HG03108 (cell line): ENCODE data around the gene ABCC11.
"Not testable (repeated sequence)": the region's sequence is repeated elsewhere in the genome, so short reads cannot be mapped to it uniquely, and the experiment has no call there.

ENCODE experiments used
- ATAC-seq: cut with Tn5 transposase; IDR thresholded peaks from one replicate; pipeline ENCODE4 v1.9.1; 2021; ENCODE audit warnings: moderate library complexity; ENCODE audit not compliant: unreplicated experiment

ABCC11 gene

DNA sequence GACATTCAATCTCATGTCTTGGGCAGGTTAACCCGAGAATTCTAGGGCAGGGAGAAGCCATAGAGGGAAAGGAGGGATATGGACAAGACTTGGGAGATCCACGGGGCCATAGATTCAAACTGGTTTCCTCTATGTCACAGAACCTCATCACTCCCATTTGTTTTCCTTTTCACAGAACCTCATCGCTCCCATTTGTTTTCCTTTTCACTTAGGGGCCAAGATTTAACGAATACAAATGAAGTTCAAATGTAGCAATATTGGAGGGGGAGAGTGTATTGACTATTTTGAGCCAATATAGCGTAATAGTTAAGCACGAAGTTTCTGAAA is 42.6 kb downstream of the ABCC11 start:
- ATAC-seq: no peak

DNA sequence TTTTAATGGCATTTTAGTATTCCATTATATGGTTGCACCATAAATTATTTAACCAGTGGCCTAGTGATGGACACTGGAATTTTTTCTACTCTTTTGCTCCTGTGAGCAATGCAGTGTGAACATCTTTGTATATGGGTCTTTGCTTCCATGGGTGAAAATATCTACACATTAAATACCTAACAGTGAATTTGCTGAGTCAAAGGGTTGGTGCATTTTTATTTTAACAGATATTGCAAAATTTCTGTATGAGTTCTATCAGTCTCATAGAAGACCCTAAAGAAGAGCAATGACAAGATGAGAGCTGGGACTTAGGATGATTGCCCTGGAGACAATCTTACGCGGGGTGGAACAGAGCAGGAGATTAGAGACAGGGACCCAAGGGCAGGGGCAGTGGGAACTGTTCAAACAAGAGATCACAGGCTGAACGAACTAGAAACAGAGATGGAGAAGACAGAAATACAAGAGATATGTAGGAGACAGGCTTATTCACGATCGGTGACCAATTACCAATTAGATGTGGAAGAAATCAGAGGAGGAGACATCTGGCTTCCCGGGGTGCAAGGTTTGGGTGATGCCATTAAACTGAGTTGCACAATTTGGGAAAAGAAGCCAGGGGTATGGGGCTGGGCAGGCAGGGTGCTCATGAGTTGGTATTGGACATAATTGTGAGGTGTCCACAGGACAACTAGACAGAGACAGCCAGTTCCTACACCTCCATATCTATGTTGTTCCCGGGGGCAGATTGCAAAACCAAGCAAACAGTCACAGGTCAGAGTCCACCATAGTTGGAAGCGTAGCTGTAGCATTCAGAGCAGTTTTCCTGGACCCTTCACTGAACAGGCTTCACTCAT is 43.1 kb downstream of the ABCC11 start:
- no peak for ATAC-seq

DNA sequence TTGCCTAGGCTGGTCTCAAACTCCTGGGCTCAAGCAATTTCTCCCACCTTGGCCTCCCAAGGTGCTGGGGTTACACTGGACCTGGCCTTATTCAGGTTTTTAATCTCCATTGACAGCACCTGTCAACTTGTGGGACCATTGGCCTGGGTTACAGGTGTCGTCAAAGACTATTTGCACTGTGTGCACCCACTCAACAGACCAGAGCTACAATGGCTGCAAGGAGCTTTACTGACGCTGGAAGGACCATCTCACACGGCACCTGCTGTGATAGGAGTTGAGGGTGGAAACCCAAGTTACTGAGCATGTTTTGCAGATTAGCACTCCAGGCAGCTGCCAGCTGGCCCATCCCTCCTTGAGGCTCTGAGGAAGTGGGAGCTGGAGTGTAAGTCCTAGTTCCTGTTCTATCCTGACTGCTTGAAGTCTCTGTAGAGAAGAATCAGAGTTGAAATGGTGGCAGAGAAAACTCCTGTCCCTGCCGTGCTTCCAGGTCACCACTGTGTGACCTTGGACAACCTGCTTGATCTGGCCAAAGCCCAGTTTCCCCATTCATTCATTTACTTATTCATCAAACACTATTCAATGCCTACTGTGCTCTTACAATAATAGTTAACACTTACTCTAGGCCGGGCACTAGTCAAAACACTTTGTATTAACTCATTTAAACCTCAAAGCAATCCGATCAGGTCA is 45.7 kb downstream of the ABCC11 start:
- no peak for ATAC-seq

DNA sequence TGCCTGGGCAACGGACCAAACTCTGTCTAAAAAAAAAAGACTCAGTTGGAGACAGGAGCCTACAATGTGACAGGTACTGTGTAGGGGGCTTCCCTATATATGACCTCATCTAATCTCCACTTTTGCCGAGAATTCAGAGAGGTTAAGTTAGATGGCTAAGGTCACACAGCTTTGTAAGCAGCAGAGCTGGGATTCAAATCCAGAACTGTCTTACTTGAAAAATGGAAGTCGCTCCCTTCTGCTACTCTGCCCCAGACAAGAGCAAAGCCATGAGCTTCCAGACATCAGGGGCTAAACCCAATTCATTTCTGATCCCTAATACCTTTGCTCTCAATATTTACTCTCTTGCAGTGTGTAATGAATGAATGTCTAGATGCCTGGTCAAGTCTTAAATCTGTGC is 50.0 kb downstream of the ABCC11 start:
- ATAC-seq: no peak

DNA sequence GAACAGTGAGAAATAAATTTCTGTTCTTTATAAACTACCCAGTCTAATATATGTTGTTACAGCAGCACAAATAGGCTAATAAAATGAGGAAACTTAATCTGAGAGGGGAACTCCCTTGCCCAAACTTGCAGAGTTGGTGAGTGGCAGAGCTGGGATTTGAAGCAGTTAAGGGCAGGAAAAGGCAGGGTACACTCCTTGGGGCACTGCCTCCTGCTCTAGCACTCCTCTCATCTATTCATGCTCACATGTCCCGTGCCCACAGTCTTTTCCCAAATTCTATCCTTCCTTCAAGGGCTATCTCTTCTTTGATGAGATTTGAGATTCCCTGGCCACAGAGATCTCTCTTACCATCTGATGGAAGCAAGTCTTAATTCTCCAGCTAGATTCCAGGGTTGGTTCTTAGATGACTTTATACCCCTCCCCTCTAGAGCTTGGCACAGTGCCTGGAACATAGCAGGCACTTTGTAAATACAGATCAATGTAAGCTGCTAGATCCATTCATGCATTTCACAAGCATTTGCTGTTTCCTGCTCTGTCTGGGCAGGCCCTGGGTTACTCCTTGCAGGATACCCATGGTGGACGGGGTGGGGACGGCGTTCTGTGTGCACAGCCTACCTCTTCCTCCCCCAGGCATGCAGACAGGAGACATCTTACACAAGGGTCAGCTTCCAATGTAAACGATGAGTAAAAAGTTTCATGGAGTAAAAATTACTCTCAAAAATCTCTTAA is 52.3 kb downstream of the ABCC11 start:
- ATAC-seq: no peak

DNA sequence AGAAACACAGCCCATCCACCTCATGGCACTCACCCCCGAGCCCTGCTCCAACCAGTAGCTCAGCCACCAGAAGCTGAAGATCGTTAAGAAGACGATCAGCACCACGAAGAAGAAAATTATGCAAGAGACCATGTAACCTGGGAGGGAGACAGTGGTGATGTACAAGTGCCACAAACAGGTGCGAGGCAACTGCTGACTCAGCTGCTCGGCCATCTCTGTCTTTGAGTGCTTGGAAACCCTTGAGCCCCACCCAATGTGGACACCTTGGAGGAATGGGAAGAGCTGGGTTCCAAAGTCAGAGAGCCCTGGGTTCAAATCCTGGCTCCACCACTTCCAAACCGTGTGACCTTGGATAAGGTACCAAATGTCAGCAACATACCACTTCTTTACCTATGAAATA is 53.5 kb downstream of the ABCC11 start:
- ATAC-seq: no peak

DNA sequence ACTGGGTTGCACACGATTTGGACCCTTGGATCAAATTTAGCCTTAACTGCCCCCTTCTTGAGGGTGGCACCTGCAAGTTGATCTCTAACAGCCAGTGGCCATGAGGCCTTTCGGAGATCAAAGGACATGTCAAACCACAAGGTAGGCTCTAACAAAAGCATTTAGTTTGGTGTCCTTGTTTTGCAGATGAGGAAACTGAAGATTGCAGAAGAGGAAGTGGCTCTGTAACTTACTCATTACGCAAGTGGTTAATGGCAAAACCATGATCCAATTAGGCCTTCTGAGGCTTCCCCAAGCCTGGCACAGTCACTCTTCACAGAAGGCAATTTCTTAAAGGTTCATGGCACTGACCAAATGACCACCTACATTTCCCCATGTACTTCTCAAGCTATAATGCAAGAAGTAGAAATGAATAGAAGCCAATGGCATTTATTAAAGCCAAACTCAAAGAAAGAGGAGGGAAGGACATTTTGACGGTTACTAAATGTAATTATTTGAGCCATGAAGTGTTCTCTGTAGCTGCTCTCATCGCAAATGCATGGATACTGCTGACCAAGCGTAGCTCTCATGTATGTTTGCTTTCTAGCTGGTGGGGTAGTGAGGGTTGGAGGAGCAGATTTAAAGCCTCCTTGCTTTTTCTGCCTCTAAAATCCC is 58.8 kb downstream of the ABCC11 start:
- peak; percentile 85 for ATAC-seq

DNA sequence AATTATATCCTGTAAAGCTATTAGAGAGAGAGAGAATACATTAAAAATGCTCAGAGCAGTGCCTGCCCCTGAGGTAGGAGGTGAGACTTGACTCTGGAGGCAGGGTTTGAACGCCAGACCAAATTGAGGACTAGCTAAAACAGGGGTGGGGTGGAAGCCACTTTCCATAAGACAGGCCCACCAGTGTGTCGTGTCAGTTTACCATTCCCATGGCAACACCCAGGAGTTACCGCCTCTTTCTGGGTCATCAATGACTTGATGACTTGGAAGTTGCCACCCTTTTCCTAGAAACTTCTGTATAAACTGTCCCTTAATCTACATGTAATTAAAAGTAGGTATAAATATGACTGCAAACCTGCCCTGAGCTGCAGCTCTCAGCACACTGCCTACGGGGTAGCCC is 59.6 kb downstream of the ABCC11 start:
- no peak for ATAC-seq

DNA sequence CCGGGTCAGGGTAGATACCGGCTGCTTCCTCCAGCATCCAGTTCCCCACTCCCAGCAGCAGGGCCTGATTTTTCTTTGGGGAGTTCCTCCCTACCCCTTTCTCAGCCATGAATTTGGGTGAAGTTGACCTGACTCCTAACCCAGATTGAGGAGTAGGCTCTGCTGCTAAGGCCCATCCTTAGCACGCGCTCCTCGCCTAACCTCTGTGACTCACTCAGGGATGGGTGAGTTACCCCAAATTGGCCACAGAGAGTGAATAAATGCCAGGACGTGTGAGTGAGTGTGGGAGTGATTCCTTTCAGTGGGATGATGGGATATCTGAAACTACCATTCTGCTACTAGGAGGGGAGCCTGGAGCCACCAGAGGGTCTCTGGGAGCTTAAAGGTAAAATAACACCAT is 62.7 kb downstream of the ABCC11 start:
- ATAC-seq: no peak

DNA sequence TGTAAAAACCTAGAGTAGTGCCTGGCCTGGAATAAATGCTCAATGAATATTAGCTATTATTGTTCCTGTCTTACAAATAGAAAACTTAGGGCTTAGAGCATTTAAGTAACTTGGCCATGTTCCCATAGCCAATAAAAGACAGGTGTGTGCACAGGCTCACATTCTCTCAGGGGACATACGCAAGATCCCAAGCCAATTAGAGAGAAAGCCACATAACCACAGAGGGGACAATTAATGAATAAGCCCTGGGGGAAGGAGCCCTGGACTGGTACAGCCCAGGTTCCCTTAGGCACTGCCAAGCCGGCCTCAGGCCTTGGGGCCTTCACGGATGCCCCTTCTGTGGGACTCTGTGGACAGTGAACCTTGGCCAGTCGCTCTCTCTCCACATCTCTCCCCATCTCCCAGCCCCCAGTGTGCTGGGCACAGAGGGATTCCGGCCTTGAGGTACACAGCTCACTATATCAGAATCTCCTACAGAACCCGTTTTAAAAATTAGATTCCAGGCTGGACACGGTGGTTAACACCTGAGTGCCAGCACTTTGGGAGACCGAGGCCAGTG is 64.3 kb downstream of the ABCC11 start:
- ATAC-seq: no peak

DNA sequence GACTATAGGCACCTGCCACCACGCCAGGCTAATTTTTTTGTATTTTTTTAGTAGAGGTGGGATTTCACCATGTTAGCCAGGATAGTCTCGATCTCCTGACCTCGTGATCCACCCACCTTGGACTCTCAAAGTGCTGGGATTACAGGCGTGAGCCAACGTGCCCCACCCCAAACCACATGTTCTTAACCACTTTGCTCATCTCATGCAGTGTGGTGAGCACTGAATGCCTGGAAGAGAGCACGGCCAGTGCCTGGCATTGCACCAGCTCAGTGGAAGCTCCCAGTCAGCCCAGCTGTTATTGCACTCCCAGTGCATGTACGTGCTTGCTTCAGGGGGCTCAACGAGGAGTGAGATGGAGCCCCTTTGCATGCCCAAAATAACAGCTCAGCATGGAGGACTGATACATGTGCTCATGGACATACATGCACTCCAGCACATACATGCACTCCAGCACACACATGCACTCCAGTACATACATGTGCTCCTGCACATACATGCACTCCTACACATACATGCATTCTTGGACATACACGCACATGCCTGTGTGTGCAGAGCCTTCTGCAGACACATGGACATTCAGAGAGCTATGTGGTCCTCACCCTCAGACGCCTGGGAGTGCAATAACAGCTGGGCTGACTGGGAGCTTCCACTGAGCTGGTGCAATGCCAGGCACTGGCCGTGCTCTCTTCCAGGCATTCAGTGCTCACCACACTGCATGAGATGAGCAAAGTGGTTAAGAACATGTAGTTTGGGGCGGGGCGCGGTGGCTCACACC is 65.4 kb downstream of the ABCC11 start:
- ATAC-seq: not testable (repeated sequence)

DNA sequence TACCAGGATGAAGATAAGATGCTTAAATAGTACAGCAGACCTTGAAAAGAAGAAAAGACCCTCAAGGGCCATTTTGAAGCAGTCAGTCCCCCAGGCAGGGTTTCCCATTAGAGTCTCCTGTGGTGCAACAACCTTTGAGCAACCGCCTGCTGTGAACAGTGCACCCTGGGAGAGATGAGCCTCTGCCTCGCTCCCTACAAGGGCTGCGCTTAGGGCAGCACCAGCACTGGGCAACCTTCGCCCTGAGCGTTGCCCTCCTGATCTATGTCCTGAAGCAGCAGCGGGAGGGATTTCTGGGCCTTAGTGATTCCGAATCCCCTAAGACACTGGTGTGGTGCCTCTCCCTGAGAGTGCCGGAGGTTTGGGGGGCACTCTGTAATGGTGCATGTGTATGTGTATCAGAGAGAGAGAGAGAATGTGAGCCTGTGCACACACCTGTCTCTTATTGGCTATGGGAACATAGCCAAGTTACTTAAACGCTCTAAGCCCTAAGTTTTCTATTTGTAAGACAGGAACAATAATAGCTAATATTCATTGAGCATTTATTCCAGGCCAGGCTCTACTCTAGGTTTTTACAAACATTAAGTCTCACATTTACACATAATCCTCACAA is 66.4 kb downstream of the ABCC11 start:
- ATAC-seq: no peak

DNA sequence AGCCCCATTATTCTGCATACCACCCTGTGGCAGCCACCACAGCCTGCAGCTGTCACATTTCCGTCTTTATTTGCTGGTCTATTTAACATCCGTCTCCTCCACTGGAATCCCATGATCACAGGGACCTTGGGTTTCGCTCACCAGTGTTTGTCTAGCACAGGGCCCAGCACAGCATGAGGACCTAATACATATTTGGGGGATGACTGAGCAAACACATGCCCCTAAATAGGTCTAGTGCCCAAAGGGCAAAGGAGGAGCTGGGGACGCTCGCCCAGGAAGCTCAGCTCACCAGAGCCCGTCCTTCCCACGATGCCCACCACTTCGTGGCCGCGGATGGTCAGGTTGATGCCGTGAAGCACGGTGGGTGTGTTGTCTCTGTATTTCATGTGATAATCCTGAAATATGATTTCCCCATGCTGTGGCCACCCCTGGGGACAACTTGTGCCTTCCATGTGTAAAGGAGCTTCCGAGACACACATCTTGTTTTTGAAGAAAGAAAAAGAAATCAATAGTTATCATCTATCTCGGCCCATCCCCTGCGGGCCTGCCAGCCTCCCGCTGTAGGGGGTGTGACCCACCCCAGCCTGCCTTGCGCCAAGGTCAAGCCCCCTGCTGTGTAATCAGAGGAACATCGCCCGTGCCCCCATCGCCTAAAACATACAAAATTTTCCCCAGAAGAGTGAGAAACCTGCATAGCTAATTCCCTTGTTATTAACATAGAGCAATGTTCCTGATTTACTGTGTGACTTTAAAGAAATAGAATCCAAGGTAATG is 70.5 kb downstream of the ABCC11 start:
- ATAC-seq: no peak

DNA sequence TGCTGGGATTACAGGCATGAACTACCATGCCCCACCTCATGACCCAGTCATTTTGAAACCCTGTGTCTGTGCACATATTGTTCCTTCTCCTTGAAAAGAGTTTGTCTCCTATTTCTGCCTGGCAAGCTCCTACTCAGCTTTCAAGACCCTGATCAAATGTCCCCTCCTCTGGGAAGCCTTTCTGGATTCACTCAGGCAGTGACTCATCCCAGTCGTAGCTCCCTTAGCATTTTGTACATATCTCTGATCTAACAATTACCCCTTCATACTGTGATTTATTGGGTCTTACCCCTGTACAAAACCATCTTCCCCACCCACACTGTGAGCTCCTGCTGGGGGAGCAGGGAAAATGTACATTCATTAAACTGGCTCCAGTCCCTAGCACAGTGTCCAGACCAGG is 73.5 kb downstream of the ABCC11 start:
- no peak for ATAC-seq

DNA sequence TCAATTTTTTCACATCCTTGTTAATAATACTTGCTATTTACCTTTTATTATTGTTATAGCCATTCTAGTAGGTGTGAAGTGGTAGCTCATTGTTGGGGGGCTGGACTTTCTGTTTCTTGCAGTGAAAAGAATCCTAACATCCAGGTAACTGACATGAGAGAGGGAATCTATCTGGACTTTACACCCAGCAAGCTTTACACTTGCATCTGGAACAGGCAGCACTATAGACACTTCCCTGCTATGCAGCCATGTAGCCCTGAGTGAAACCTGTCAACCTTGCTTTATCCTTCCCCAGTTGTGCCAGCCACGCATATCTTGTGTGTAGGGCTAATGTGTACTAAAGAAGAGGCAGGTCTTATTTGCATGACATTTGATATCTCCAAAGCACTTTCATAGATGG is 74.7 kb downstream of the ABCC11 start:
- no peak for ATAC-seq

DNA sequence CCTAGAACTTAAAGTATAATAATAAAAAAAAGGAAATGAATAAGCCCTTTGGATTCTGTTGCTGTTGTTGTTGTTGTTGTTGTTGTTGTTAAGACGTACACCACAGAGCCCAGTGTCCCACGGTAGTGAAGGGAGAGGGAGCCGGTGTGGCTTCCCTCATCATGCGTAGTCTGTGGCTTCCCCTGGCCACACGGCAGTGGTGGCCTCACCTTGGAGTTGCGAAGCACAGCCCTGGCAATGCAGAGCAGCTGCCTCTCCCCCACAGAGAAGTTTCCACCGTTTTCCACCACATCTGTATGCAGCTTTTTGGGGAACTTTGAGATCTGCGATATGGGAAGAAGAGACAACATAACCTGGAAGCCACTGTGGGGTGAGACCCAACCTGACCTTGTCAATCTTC is 77.4 kb downstream of the ABCC11 start:
- no peak for ATAC-seq

DNA sequence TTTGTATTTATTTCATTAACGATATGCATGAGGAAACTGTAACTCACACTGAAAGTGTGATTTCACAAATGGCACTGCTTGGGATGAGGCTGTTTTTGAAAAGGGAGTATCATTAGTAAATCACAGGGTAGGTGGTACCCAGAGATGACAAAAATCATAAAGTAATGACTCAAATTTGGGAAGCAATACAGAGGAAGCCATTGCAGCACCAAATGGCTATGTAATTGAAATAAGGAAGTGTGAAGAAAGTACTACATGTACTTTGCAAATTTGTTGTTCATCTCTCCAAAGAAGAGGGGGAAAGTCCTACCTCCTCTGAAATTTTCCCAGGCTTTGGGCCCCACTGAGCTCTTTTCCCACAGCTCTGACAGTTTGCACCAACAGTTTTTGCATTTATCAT is 79.3 kb downstream of the ABCC11 start:
- ATAC-seq: no peak

DNA sequence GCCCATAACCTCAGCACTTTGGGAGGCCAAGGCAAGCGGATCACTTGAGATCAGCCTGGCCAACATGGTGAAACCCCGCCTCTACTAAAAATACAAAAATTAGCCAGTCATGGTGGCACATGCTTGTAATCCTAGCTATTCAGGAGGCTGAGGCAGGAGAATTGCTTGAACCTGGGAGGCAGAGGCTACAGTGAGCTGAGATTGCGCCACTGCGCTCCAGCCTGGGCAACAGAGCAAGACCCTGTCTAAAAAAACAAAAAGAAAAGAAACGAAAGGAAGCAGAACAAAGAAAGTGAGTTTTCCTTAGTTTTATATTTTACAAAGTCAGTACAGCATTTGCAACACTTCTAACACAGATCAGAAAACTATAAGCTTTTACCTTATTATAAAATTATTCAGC is 80.7 kb downstream of the ABCC11 start:
- not testable (repeated sequence) for ATAC-seq

DNA sequence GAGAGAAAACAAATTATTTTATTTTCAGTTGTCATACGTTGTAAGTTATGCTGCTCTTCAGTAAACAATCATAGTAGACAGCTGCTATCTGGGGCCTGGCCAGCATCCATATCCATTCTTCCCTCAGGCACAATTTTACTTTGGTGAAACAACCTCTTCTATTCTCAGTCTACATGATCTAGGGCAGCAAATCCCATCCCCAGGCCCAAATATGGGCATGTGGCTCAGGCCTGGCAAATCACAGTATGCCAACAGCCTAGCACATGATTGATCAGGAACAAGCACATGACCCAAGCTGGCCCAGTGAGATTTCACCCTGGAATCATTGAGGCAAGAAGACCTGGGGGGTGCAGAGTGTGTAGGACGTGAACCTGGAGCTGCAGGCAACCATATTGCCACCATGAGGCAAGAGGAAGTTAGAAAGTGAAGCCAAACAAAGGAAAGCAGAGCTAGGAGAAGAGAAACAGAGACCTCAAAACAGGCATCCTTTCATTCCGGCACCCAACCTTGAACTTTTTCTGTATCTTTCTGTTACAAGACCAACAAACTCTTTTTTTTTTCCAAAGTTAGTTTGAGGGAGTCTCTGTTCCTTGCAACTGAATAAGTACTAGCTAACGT is 81.3 kb downstream of the ABCC11 start:
- ATAC-seq: no peak
